ENCODE data around the gene TDRD5.

Gene TDRD5

GRCh38 chr1:179729881-179730280, 138.2 kb downstream of the TDRD5 start:
- no peak overlapping the region for H3K4me3 ChIP-seq (ENCODE audit: low read depth in 1 of 2, low read length in 2 of 2)
- ATAC-seq (ENCODE audit: insufficient read depth, low read depth): no peak

GRCh38 chr1:179731643-179732042, 140.0 kb downstream of the TDRD5 start:
- DNase-seq (no peak), ATAC-seq (ENCODE audit: insufficient read depth, low read depth) (no peak)
- Histone ChIP-seq H2AFZ (ENCODE audit: low read depth, low read length) (no peak overlapping the region), H3K4me1 (ENCODE audit: insufficient read depth, low read length) (no peaks in the 10 kb centered on the region), H3K27me3 (ENCODE audit: insufficient read depth, low read length, poor library complexity) (peaks cover 29% of the 10 kb centered on the region), H3K36me3 (ENCODE audit: insufficient read depth, low read length) (no peaks in the 10 kb centered on the region), H3K27ac (ENCODE audit: low read length) (no peak overlapping the region), H3K9ac (ENCODE audit: low read depth, low read length) (no peak overlapping the region), H3K4me2 (ENCODE audit: insufficient read depth, low read length) (no peak overlapping the region), H3K9me3 (ENCODE audit: insufficient read depth, low read length, severe bottlenecking) (no peaks in the 10 kb centered on the region), H3K4me3 (ENCODE audit: low read depth in 1 of 2, low read length in 2 of 2) (no peak overlapping the region), H3K79me2 (ENCODE audit: insufficient read depth, low read length) (no peaks in the 10 kb centered on the region), H4K20me1 (ENCODE audit: insufficient read depth, low read length) (no peaks in the 10 kb centered on the region)
- no peak for TF ChIP-seq EZH2 (IDR thresholded peaks at IDR 0.05; ENCODE audit: borderline replicate concordance, low read depth, low read length, severe bottlenecking)
- TF ChIP-seq, protein P1, sequence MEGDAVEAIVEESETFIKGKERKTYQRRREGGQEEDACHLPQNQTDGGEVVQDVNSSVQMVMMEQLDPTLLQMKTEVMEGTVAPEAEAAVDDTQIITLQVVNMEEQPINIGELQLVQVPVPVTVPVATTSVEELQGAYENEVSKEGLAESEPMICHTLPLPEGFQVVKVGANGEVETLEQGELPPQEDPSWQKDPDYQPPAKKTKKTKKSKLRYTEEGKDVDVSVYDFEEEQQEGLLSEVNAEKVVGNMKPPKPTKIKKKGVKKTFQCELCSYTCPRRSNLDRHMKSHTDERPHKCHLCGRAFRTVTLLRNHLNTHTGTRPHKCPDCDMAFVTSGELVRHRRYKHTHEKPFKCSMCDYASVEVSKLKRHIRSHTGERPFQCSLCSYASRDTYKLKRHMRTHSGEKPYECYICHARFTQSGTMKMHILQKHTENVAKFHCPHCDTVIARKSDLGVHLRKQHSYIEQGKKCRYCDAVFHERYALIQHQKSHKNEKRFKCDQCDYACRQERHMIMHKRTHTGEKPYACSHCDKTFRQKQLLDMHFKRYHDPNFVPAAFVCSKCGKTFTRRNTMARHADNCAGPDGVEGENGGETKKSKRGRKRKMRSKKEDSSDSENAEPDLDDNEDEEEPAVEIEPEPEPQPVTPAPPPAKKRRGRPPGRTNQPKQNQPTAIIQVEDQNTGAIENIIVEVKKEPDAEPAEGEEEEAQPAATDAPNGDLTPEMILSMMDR (IDR thresholded peaks at IDR 0.05; ENCODE audit: borderline replicate concordance, extremely low read depth, low read length, poor library complexity, severe bottlenecking): no peak

More at GRCh38 chr1:179729881-179730280, 138.2 kb downstream of the TDRD5 start:
- Histone ChIP-seq H3K36me3 (ENCODE audit: insufficient read depth, low read length) (no peaks in the 10 kb centered on the region), H3K4me2 (ENCODE audit: insufficient read depth, low read length) (no peak overlapping the region), H3K27me3 (ENCODE audit: insufficient read depth, low read length, poor library complexity) (peaks cover 29% of the 10 kb centered on the region), H3K9ac (ENCODE audit: low read depth, low read length) (no peak overlapping the region), H3K79me2 (ENCODE audit: insufficient read depth, low read length) (no peaks in the 10 kb centered on the region), H4K20me1 (ENCODE audit: insufficient read depth, low read length) (no peaks in the 10 kb centered on the region), H3K9me3 (ENCODE audit: insufficient read depth, low read length, severe bottlenecking) (no peaks in the 10 kb centered on the region), H3K4me1 (ENCODE audit: insufficient read depth, low read length) (no peaks in the 10 kb centered on the region), H3K27ac (ENCODE audit: low read length) (no peak overlapping the region), H2AFZ (ENCODE audit: low read depth, low read length) (no peak overlapping the region)
- no peak for TF ChIP-seq EZH2 (IDR thresholded peaks at IDR 0.05; ENCODE audit: borderline replicate concordance, low read depth, low read length, severe bottlenecking)
- TF ChIP-seq, protein P1 (IDR thresholded peaks at IDR 0.05; ENCODE audit: borderline replicate concordance, extremely low read depth, low read length, poor library complexity, severe bottlenecking): no peak
- DNase-seq: no peak
